ENCODE data around the gene MORC3. TPM values are rescaled to one million over a fixed set of nuclear protein-coding genes. Genes with fewer than 3 reads are reported as not detected.
A peak's percentile ranks its signal among the peaks of the same experiment; 100 is the strongest.
"Not testable (repeated sequence)": the region's sequence is repeated elsewhere in the genome, so short reads cannot be mapped to it uniquely, and the experiment has no call there.

Gene MORC3, protein sequence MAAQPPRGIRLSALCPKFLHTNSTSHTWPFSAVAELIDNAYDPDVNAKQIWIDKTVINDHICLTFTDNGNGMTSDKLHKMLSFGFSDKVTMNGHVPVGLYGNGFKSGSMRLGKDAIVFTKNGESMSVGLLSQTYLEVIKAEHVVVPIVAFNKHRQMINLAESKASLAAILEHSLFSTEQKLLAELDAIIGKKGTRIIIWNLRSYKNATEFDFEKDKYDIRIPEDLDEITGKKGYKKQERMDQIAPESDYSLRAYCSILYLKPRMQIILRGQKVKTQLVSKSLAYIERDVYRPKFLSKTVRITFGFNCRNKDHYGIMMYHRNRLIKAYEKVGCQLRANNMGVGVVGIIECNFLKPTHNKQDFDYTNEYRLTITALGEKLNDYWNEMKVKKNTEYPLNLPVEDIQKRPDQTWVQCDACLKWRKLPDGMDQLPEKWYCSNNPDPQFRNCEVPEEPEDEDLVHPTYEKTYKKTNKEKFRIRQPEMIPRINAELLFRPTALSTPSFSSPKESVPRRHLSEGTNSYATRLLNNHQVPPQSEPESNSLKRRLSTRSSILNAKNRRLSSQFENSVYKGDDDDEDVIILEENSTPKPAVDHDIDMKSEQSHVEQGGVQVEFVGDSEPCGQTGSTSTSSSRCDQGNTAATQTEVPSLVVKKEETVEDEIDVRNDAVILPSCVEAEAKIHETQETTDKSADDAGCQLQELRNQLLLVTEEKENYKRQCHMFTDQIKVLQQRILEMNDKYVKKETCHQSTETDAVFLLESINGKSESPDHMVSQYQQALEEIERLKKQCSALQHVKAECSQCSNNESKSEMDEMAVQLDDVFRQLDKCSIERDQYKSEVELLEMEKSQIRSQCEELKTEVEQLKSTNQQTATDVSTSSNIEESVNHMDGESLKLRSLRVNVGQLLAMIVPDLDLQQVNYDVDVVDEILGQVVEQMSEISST
- total RNA-seq (2014; rRNA removed; shearing (Covaris generic); ENCODE audit: low replicate concordance), result 13.8 and 15.9 TPM in 2 replicates

DNA sequence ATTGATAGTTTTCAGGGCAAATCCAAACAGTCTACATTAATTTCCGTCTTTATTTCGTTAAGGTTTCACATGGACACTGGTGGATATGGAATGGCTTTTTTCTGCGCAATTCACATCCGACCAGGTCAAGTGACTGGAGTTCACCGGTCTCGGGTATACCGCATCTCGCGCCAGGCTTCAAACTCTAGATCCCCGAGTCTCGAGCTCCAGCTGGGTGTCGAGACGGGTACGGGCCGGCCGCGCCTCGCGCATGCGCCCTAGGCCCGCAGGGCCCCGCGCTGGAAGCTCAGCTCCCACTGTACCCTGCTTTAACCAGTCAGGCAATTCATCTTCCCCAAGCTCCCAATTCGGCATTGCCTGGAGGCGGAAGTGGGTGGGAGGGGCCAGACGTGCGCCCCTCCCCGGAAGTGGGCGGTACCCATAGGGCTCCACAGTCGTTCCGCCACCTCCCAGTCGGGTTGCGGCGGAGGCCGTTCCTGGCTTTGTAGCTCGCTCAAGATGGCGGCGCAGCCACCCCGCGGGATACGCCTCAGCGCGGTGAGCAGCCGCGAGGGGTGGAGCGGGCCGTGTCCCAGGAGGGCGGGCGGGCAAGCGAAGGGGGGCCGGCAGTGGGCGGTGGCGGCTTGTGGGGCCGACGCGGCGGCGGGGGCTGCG, at the start of gene MORC3:
MORC3 (plus strand) TSS at position 431 of the 654 bp plus-strand sequence; CDS start at position 499, 68 bp downstream.
- H3K27ac ChIP-seq (ENCODE audit: low read length), result peak within 1 kb of the TSS; percentile 28; the same call in 1 of the 2 replicates
- peaks cover 3% of the 10 kb centered on the region; the same call in 1 of the 2 replicates for H4K20me1 ChIP-seq (ENCODE audit: insufficient read depth, low read depth, low read length)
- H3K4me1 ChIP-seq (ENCODE audit: low read length), result peaks cover 30% of the 10 kb centered on the region
- no peaks in the 10 kb centered on the region for H3K36me3 ChIP-seq (ENCODE audit: insufficient read depth, low read length)
- H3K9ac ChIP-seq (ENCODE audit: low read length), result peak within 1 kb of the TSS; percentile 84
- H3K9me2 ChIP-seq (replicated peaks; ENCODE audit: insufficient read depth, low read length), result no peaks in the 10 kb centered on the region
- peak within 1 kb of the TSS; percentile 92 for H2AFZ ChIP-seq (ENCODE audit: low read length)
- DNase-seq, result peak; percentile 99
- H3K4me3 ChIP-seq (ENCODE audit: low read length), result peak within 1 kb of the TSS; percentile 72
- H3K9me3 ChIP-seq (ENCODE audit: low read length), result no peaks in the 10 kb centered on the region
- H3K4me2 ChIP-seq (ENCODE audit: low read depth, low read length, poor library complexity, severe bottlenecking), result peak within 1 kb of the TSS; percentile 89
- H3K79me2 ChIP-seq (ENCODE audit: low read length), result peaks cover 45% of the 10 kb centered on the region
- H3K27me3 ChIP-seq (ENCODE audit: low read length), result no peaks in the 10 kb centered on the region

DNA sequence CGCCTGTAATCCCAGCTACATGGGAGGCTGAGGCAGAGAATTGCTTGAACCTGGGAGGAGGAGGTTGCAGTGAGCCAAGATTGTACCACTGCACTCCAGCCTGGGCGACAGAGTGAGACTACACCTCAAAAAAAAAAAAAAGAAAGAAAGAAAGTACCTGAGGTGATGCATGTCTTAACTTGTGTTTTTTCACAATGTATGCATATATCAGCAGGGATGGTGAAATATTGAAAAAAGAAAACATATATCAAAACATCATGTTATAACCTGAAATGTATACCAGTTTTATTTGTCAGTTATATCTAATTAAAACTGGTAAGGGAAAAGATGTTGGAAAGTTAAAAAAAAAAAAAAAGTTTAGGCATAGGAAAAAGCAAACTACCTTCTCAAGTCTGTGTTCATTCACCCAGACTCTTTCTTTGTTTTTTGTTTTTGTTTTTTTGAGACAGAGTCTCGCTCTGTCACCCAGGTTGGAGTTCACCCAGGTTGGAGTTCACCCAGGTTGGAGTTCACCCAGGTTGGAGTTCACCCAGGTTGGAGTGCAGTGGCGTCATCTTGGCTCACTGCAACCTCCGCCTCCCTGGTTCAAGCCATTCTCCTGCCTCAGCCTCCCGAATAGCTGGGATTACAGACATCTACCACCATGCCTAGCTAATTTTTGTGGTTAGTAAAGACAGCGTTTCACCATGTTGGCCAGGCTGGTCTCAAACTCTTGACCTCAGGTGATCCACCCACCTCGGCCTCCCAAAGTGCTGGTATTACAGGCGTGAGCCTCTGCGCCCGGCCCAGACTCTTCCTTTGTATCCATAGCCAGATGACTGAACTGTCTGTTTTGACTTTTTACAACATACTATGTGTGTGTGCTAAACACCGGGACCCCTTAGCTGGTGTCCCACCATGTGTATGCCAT, 49.0 kb upstream of the MORC3 start:
- H3K27me3 ChIP-seq (ENCODE audit: low read length); H3K36me3 ChIP-seq (ENCODE audit: insufficient read depth, low read length); H3K27ac ChIP-seq (ENCODE audit: low read length); H3K9me3 ChIP-seq (ENCODE audit: low read length); H3K4me3 ChIP-seq (ENCODE audit: low read length); H3K9ac ChIP-seq (ENCODE audit: low read length); H3K79me2 ChIP-seq (ENCODE audit: low read length); H2AFZ ChIP-seq (ENCODE audit: low read length); H3K4me1 ChIP-seq (ENCODE audit: low read length); H3K4me2 ChIP-seq (ENCODE audit: low read depth, low read length, poor library complexity, severe bottlenecking); H4K20me1 ChIP-seq (ENCODE audit: insufficient read depth, low read depth, low read length); H3K9me2 ChIP-seq (replicated peaks; ENCODE audit: insufficient read depth, low read length): not testable (repeated sequence)
- peak; percentile 7 for DNase-seq

- Histone ChIP-seq H3K27ac (ENCODE audit: low read length) (no peak overlapping the region), H3K79me2 (ENCODE audit: low read length) (no peaks in the 10 kb centered on the region), H3K4me3 (ENCODE audit: low read length) (no peak overlapping the region), H3K36me3 (ENCODE audit: insufficient read depth, low read length) (no peaks in the 10 kb centered on the region), H3K9me2 (replicated peaks; ENCODE audit: insufficient read depth, low read length) (no peaks in the 10 kb centered on the region), H2AFZ (ENCODE audit: low read length) (no peak overlapping the region), H3K9me3 (ENCODE audit: low read length) (no peaks in the 10 kb centered on the region), H3K4me1 (ENCODE audit: low read length) (peaks cover 3% of the 10 kb centered on the region), H3K27me3 (ENCODE audit: low read length) (no peaks in the 10 kb centered on the region), H4K20me1 (ENCODE audit: insufficient read depth, low read depth, low read length) (0 out of 2 replicates have a peak, but pooled peaks cover 3% of the 10 kb centered on the region), H3K4me2 (ENCODE audit: low read depth, low read length, poor library complexity, severe bottlenecking) (no peak overlapping the region), H3K9ac (ENCODE audit: low read length) (no peak overlapping the region)
- peak; percentile 9 for DNase-seq
These were observed 45.9 kb upstream of the MORC3 start for GRCh38 chr21:36274128-36274527.

DNA sequence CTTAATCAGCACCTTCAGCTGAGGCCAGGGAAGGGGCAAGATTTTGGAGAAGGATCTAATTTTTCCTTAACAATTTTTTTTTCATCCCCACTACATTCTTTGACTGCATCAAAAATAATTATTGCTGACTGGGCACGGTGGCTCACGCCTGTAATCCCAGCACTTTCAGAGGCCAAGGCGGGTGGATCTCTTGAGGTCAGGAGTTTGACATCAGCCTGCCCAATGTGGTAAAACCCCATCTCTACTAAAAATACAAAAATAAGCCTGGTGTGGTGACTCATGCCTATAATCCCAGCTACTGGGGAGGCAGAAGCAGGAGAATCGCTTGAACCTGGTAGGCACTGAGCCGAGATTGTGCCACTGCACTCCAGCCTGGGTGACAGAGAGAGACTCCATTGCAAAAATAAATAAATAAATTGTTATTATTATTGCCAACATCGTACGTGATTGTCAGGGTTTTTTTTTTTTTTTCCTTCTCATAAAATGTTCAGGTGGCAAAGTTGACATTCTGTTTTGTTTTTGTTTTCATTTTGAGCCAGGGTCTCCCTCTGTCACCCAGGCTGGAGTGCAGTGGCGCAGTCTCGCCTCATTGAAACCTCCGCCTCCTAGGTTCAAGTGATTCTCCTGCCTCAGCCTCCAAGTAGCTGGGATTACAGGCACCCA, 37.3 kb upstream of the MORC3 start:
- Histone ChIP-seq H3K4me3 (ENCODE audit: low read length) (no peak overlapping the region), H3K27ac (ENCODE audit: low read length) (no peak overlapping the region), H4K20me1 (ENCODE audit: insufficient read depth, low read depth, low read length) (no peaks in the 10 kb centered on the region), H2AFZ (ENCODE audit: low read length) (no peak overlapping the region), H3K4me2 (ENCODE audit: low read depth, low read length, poor library complexity, severe bottlenecking) (no peak overlapping the region), H3K9me3 (ENCODE audit: low read length) (no peaks in the 10 kb centered on the region), H3K9me2 (replicated peaks; ENCODE audit: insufficient read depth, low read length) (no peaks in the 10 kb centered on the region), H3K79me2 (ENCODE audit: low read length) (no peaks in the 10 kb centered on the region), H3K27me3 (ENCODE audit: low read length) (no peaks in the 10 kb centered on the region), H3K4me1 (ENCODE audit: low read length) (no peaks in the 10 kb centered on the region; the same call in 1 of the 2 replicates), H3K9ac (ENCODE audit: low read length) (no peak overlapping the region), H3K36me3 (ENCODE audit: insufficient read depth, low read length) (no peaks in the 10 kb centered on the region)
- no peak for DNase-seq

- not testable (repeated sequence) for DNase-seq; H3K36me3 ChIP-seq (ENCODE audit: insufficient read depth, low read length); H3K27me3 ChIP-seq (ENCODE audit: low read length); H3K79me2 ChIP-seq (ENCODE audit: low read length); H4K20me1 ChIP-seq (ENCODE audit: insufficient read depth, low read depth, low read length); H2AFZ ChIP-seq (ENCODE audit: low read length); H3K27ac ChIP-seq (ENCODE audit: low read length); H3K4me3 ChIP-seq (ENCODE audit: low read length); H3K9ac ChIP-seq (ENCODE audit: low read length); H3K4me2 ChIP-seq (ENCODE audit: low read depth, low read length, poor library complexity, severe bottlenecking); H3K4me1 ChIP-seq (ENCODE audit: low read length); H3K9me2 ChIP-seq (replicated peaks; ENCODE audit: insufficient read depth, low read length); H3K9me3 ChIP-seq (ENCODE audit: low read length)
These were observed 36.8 kb upstream of the MORC3 start for GRCh38 chr21:36283231-36283622.

DNA sequence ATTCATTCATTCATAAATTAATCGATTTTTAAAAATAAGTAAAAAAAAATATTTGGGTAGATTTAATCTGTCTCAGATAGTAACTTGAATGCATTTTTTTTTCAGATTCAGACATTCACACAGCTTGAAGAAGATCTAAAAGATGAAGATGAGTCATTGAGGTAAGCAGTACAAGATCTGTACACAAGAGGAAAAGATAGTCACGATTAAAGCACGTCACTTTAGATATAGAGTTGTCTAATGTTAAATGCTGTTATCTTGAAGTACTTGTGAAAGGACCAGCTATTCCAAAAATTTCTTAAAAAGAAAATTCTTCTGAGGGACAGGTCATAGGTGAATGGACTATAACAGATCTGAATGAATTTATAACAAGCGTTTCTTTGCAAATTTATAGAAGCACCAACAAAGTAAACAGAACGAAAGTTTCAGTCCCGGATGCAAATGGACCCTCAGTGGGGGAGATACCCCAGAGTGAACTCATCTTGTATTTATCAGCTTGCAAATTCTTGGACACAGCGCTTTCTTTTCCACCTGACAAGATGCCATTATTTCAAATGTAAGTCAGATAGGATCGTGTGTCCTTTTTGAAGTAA, 31.2 kb upstream of the MORC3 start:
- DNase-seq, result no peak
- Histone ChIP-seq H3K4me2 (ENCODE audit: low read depth, low read length, poor library complexity, severe bottlenecking) (peak overlapping the region; percentile 71), H3K4me3 (ENCODE audit: low read length) (peak overlapping the region; percentile 47)

GRCh38 chr21:36291509-36291908, 28.5 kb upstream of the MORC3 start:
- Histone ChIP-seq H3K36me3 (ENCODE audit: insufficient read depth, low read length) (no peaks in the 10 kb centered on the region), H3K4me1 (ENCODE audit: low read length) (peaks cover 24% of the 10 kb centered on the region), H3K79me2 (ENCODE audit: low read length) (no peaks in the 10 kb centered on the region), H4K20me1 (ENCODE audit: insufficient read depth, low read depth, low read length) (no peaks in the 10 kb centered on the region), H3K27me3 (ENCODE audit: low read length) (no peaks in the 10 kb centered on the region), H3K9me2 (replicated peaks; ENCODE audit: insufficient read depth, low read length) (no peaks in the 10 kb centered on the region), H3K27ac (ENCODE audit: low read length) (no peak overlapping the region), H3K4me3 (ENCODE audit: low read length) (no peak overlapping the region), H3K9ac (ENCODE audit: low read length) (no peak overlapping the region), H3K4me2 (ENCODE audit: low read depth, low read length, poor library complexity, severe bottlenecking) (no peak overlapping the region), H3K9me3 (ENCODE audit: low read length) (no peaks in the 10 kb centered on the region), H2AFZ (ENCODE audit: low read length) (no peak overlapping the region)
- DNase-seq, result no peak

More for the DNA sequence above, 31.2 kb upstream of the MORC3 start:
- Histone ChIP-seq H3K4me1 (ENCODE audit: low read length) (peaks cover 24% of the 10 kb centered on the region), H3K27me3 (ENCODE audit: low read length) (no peaks in the 10 kb centered on the region), H3K27ac (ENCODE audit: low read length) (peak overlapping the region; percentile 65), H3K79me2 (ENCODE audit: low read length) (no peaks in the 10 kb centered on the region), H3K9me2 (replicated peaks; ENCODE audit: insufficient read depth, low read length) (no peaks in the 10 kb centered on the region), H3K9ac (ENCODE audit: low read length) (peak overlapping the region; percentile 25; the same call in 1 of the 2 replicates), H3K9me3 (ENCODE audit: low read length) (no peaks in the 10 kb centered on the region), H3K36me3 (ENCODE audit: insufficient read depth, low read length) (no peaks in the 10 kb centered on the region), H2AFZ (ENCODE audit: low read length) (peak overlapping the region; percentile 48; the same call in 1 of the 2 replicates), H4K20me1 (ENCODE audit: insufficient read depth, low read depth, low read length) (no peaks in the 10 kb centered on the region)

Measured in Karpas-422 (cell line).